ENCODE data around the gene CNTNAP2. TPM values are rescaled to one million over a fixed set of nuclear protein-coding genes. Genes with fewer than 3 reads are reported as not detected.

Gene CNTNAP2
- total and polyA plus RNA-seq, 2 of the 4 experiments (the other 2 are of a cell fraction), result not detected

GRCh38 chr7:146492017-146492416 is 375.4 kb downstream of the CNTNAP2 start:
- no peak overlapping the region for H2BK120ac ChIP-seq (ENCODE audit: low read depth, low read length)
- H4K8ac ChIP-seq (ENCODE audit: low read depth in 2 of 2, low read length in 2 of 2), result no peak overlapping the region
- no peak overlapping the region for H2AK9ac ChIP-seq (replicated peaks; ENCODE audit: low read depth, low read length, poor library complexity)
- no peak overlapping the region for H2BK15ac ChIP-seq (ENCODE audit: low read depth, low read length)
- no peak overlapping the region for H2BK5ac ChIP-seq (ENCODE audit: low read depth, low read length, poor library complexity, severe bottlenecking)
- H3K14ac ChIP-seq (replicated peaks; ENCODE audit: low read depth, low read length), result no peak overlapping the region
- no peaks in the 10 kb centered on the region for H3K79me1 ChIP-seq (ENCODE audit: low read depth in 1 of 2, low read length in 2 of 2)
- no peak overlapping the region for H2AK5ac ChIP-seq (ENCODE audit: low read depth, low read length)
- H3K4me1 ChIP-seq (ENCODE audit: control insufficient read depth, insufficient read depth, low read length), result no peaks in the 10 kb centered on the region
- no peaks in the 10 kb centered on the region for H3K9me1 ChIP-seq (ENCODE audit: insufficient read depth, low read length)
- no peak overlapping the region for H3K18ac ChIP-seq (ENCODE audit: low read depth, low read length)
- H4K5ac ChIP-seq (ENCODE audit: low read depth, low read length), result no peak overlapping the region
- BruUV-seq (replicated peaks), result no TSS peak
- no peak overlapping the region for H3K27ac ChIP-seq (ENCODE audit: insufficient read depth, low read length)
- in situ Hi-C loops (cut with MboI; ENCODE audit: low sequenced_read_pairs) (no loop called here), dilution Hi-C loops (cut with HindIII; ENCODE audit: low sequenced_read_pairs, unreplicated experiment) (no loop called here), intact Hi-C loops (cut with micrococcal nuclease) (no loop called here)
- H4K91ac ChIP-seq (ENCODE audit: insufficient read depth, low read depth, low read length), result no peak overlapping the region
- H3K9me3 ChIP-seq (ENCODE audit: control insufficient read depth, insufficient read depth, low read length), result peaks cover 12% of the 10 kb centered on the region
- ATAC-seq (ENCODE audit: low read depth) (no peak), DNase-seq (no peak)
- no peak overlapping the region for H3K4me3 ChIP-seq (ENCODE audit: insufficient read depth, low read depth, low read length)
- TF ChIP-seq RAD21 (IDR thresholded peaks at IDR 0.05; ENCODE audit: low read length) (no peak), FOS (IDR thresholded peaks at IDR 0.05; ENCODE audit: low read depth, low read length) (no peak), CTCF (conservative IDR thresholded peaks at IDR 0.05; ENCODE audit: low read depth, low read length) (no peak), POLR2A (IDR thresholded peaks at IDR 0.05; ENCODE audit: low read depth, low read length) (no peak), MAZ (IDR thresholded peaks at IDR 0.05; ENCODE audit: borderline replicate concordance, low read depth, low read length) (no peak), NFE2L2 (IDR thresholded peaks at IDR 0.05; ENCODE audit: low read depth, low read length) (no peak), RFX5 (IDR thresholded peaks at IDR 0.05; ENCODE audit: low read depth, low read length) (no peak), SMC3 (IDR thresholded peaks at IDR 0.05; ENCODE audit: low read depth, low read length) (no peak), BHLHE40 (IDR thresholded peaks at IDR 0.05; ENCODE audit: low read depth, low read length) (no peak), CHD1 (IDR thresholded peaks at IDR 0.05; ENCODE audit: low read depth, low read length) (no peak), MAFK (IDR thresholded peaks at IDR 0.05; ENCODE audit: low read depth, low read length) (no peak), ELK1 (IDR thresholded peaks at IDR 0.05; ENCODE audit: borderline replicate concordance, low read depth, low read length) (no peak), MXI1 (IDR thresholded peaks at IDR 0.05; ENCODE audit: borderline replicate concordance, low read depth, low read length) (no peak)
- no peak overlapping the region for H3K9ac ChIP-seq (ENCODE audit: low read depth, low read length)
- H3K4ac ChIP-seq (ENCODE audit: low read depth, low read length), result no peak overlapping the region
- no peaks in the 10 kb centered on the region for H4K20me1 ChIP-seq (ENCODE audit: insufficient read depth, low read length)
- H2AFZ ChIP-seq (replicated peaks; ENCODE audit: low read length, poor library complexity), result no peak overlapping the region
- WGBS, 2 experiments (ENCODE audit: extremely low coverage in 2 of 2, insufficient read length in 1 of 2), result no CpG with 5 or more reads among the region's 4 CpGs
- CTCF ChIA-PET, result no interaction called here
- no peak overlapping the region for H2BK20ac ChIP-seq (ENCODE audit: low read depth, low read length)
- H3K4me2 ChIP-seq (ENCODE audit: low read depth, low read length), result no peak overlapping the region
- H3K36me3 ChIP-seq (ENCODE audit: control insufficient read depth, insufficient read depth, low read length), result no peaks in the 10 kb centered on the region
- no peak overlapping the region for H3K23ac ChIP-seq (ENCODE audit: low read depth, low read length)
- H3K27me3 ChIP-seq (ENCODE audit: control insufficient read depth, insufficient read depth, low read length), result no peaks in the 10 kb centered on the region
- POLR2A ChIA-PET (ENCODE audit: unreplicated experiment), result no interaction called here
- no peak overlapping the region for H3K56ac ChIP-seq (ENCODE audit: extremely low read depth, insufficient read depth, low read length)
